ENCODE data around the gene HYAL3.

DNA sequence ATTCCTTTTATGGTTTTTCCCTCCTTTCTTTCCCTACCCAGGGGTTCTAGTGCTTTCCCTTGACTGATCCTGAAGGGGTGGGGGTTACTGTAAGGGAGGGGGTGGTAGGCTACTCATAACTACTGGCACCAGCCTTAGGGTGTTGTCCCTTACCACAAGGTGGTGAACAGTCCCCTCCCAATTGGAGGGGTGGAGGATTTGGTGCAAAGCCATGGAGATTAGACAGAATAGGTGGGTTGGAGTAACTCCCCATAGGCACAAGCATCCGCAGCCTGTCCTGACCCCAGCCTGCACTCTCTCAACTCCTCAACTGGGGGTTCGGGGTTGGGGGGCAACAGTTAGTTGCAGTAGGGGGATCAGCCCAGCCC, 25.9 kb upstream of the HYAL3 start:
- TF ChIP-seq, protein P1, sequence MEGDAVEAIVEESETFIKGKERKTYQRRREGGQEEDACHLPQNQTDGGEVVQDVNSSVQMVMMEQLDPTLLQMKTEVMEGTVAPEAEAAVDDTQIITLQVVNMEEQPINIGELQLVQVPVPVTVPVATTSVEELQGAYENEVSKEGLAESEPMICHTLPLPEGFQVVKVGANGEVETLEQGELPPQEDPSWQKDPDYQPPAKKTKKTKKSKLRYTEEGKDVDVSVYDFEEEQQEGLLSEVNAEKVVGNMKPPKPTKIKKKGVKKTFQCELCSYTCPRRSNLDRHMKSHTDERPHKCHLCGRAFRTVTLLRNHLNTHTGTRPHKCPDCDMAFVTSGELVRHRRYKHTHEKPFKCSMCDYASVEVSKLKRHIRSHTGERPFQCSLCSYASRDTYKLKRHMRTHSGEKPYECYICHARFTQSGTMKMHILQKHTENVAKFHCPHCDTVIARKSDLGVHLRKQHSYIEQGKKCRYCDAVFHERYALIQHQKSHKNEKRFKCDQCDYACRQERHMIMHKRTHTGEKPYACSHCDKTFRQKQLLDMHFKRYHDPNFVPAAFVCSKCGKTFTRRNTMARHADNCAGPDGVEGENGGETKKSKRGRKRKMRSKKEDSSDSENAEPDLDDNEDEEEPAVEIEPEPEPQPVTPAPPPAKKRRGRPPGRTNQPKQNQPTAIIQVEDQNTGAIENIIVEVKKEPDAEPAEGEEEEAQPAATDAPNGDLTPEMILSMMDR (IDR thresholded peaks at IDR 0.05): no peak
- TF ChIP-seq POLR2A (IDR thresholded peaks at IDR 0.05): no peak

Data from Peyer's patch (tissue), 4 donors.